ENCODE measurements around the gene CCR4.

CCR4 gene

GRCh38 chr3:32950516-32950915 is 928 bp upstream of the CCR4 start:
- H4K91ac ChIP-seq (ENCODE audit: low read depth, low read length): no peak overlapping the region
- no peak overlapping the region for H3K18ac ChIP-seq (ENCODE audit: low read length)

GRCh38 chr3:32952369-32953077 is 1.1 kb downstream of the CCR4 start:
- Histone ChIP-seq H3K36me3 (ENCODE audit: control insufficient read depth in 1 of 2, insufficient read depth in 2 of 2, low read length in 2 of 2) (no peaks in the 10 kb centered on the region), H3K79me2 (ENCODE audit: control insufficient read depth, insufficient read depth, low read length, poor library complexity) (no peaks in the 10 kb centered on the region), H3K9ac (ENCODE audit: low read length) (no peak overlapping the region), H4K8ac (ENCODE audit: low read depth, low read length) (no peak overlapping the region), H2BK12ac (ENCODE audit: low read length) (no peak overlapping the region), H3K23ac (ENCODE audit: low read length) (no peak overlapping the region), H3K27me3 (ENCODE audit: insufficient read depth, low read length) (no peaks in the 10 kb centered on the region), H2AFZ (ENCODE audit: insufficient read depth, low read length, poor library complexity) (no peak overlapping the region), H3K18ac (ENCODE audit: low read length) (no peak overlapping the region), H3K79me1 (ENCODE audit: low read length) (no peaks in the 10 kb centered on the region), H2BK5ac (ENCODE audit: low read depth, low read length, poor library complexity) (no peak overlapping the region), H3K9me3 (ENCODE audit: insufficient read depth, low read depth, low read length) (no peaks in the 10 kb centered on the region), H3K14ac (ENCODE audit: low read length) (no peak overlapping the region), H3K4me3 (ENCODE audit: low read depth, low read length) (no peak overlapping the region), H2AK5ac (ENCODE audit: low read length) (no peak overlapping the region), H3K27ac (ENCODE audit: low read depth, low read length) (no peak overlapping the region), H2BK120ac (ENCODE audit: insufficient read depth, low read length, poor library complexity) (no peak overlapping the region), H4K12ac (ENCODE audit: low read depth, low read length) (no peak overlapping the region), H4K91ac (ENCODE audit: low read depth, low read length) (no peak overlapping the region), H3K4me2 (ENCODE audit: low read length) (no peak overlapping the region), H3K4me1 (ENCODE audit: control insufficient read depth in 1 of 2, insufficient read depth in 2 of 2, low read length in 2 of 2) (no peaks in the 10 kb centered on the region), H3K4ac (ENCODE audit: low read depth, low read length) (no peak overlapping the region)
- no peak for DNase-seq
- no CpG with 5 or more reads among the region's 11 CpGs for WGBS (ENCODE audit: extremely low coverage, insufficient coverage, insufficient read length)

More at GRCh38 chr3:32950516-32950915, 928 bp upstream of the CCR4 start:
- no peak overlapping the region for H3K14ac ChIP-seq (ENCODE audit: low read length)
- WGBS (ENCODE audit: extremely low coverage, insufficient coverage, insufficient read length): no CpG with 5 or more reads among the region's 3 CpGs
- H3K9ac ChIP-seq (ENCODE audit: low read length): no peak overlapping the region
- no peaks in the 10 kb centered on the region for H3K79me2 ChIP-seq (ENCODE audit: control insufficient read depth, insufficient read depth, low read length, poor library complexity)
- H3K79me1 ChIP-seq (ENCODE audit: low read length): no peaks in the 10 kb centered on the region
- H2AK5ac ChIP-seq (ENCODE audit: low read length): no peak overlapping the region
- H4K12ac ChIP-seq (ENCODE audit: low read depth, low read length): no peak overlapping the region
- H4K8ac ChIP-seq (ENCODE audit: low read depth, low read length): no peak overlapping the region
- H3K4me3 ChIP-seq (ENCODE audit: low read depth, low read length): no peak overlapping the region
- no peaks in the 10 kb centered on the region for H3K27me3 ChIP-seq (ENCODE audit: insufficient read depth, low read length)
- no peak overlapping the region for H2BK120ac ChIP-seq (ENCODE audit: insufficient read depth, low read length, poor library complexity)
- H2BK12ac ChIP-seq (ENCODE audit: low read length): no peak overlapping the region
- H3K4me1 ChIP-seq (ENCODE audit: control insufficient read depth in 1 of 2, insufficient read depth in 2 of 2, low read length in 2 of 2): no peaks in the 10 kb centered on the region
- no peak overlapping the region for H2BK5ac ChIP-seq (ENCODE audit: low read depth, low read length, poor library complexity)
- no peak overlapping the region for H2AFZ ChIP-seq (ENCODE audit: insufficient read depth, low read length, poor library complexity)
- H3K23ac ChIP-seq (ENCODE audit: low read length): no peak overlapping the region
- no peaks in the 10 kb centered on the region for H3K9me3 ChIP-seq (ENCODE audit: insufficient read depth, low read depth, low read length)
- no peak for DNase-seq
- no peak overlapping the region for H3K27ac ChIP-seq (ENCODE audit: low read depth, low read length)
- H3K4me2 ChIP-seq (ENCODE audit: low read length): no peak overlapping the region
- no peak overlapping the region for H3K4ac ChIP-seq (ENCODE audit: low read depth, low read length)
- H3K36me3 ChIP-seq (ENCODE audit: control insufficient read depth in 1 of 2, insufficient read depth in 2 of 2, low read length in 2 of 2): no peaks in the 10 kb centered on the region

- no peak overlapping the region for H3K18ac ChIP-seq (ENCODE audit: low read length)
- no peaks in the 10 kb centered on the region for H3K27me3 ChIP-seq (ENCODE audit: insufficient read depth, low read length)
- no peak overlapping the region for H3K27ac ChIP-seq (ENCODE audit: low read depth, low read length)
- no peak overlapping the region for H4K8ac ChIP-seq (ENCODE audit: low read depth, low read length)
- H2AK5ac ChIP-seq (ENCODE audit: low read length): no peak overlapping the region
- no peak overlapping the region for H2BK120ac ChIP-seq (ENCODE audit: insufficient read depth, low read length, poor library complexity)
- no peak for DNase-seq
- no peak overlapping the region for H3K4ac ChIP-seq (ENCODE audit: low read depth, low read length)
- no peak overlapping the region for H4K91ac ChIP-seq (ENCODE audit: low read depth, low read length)
- no peak overlapping the region for H3K23ac ChIP-seq (ENCODE audit: low read length)
- no peak overlapping the region for H2BK5ac ChIP-seq (ENCODE audit: low read depth, low read length, poor library complexity)
- H2AFZ ChIP-seq (ENCODE audit: insufficient read depth, low read length, poor library complexity): no peak overlapping the region
- no peak overlapping the region for H4K12ac ChIP-seq (ENCODE audit: low read depth, low read length)
- H3K9ac ChIP-seq (ENCODE audit: low read length): no peak overlapping the region
- no CpG with 5 or more reads among the region's 1 CpG for WGBS (ENCODE audit: extremely low coverage, insufficient coverage, insufficient read length)
- no peak overlapping the region for H2BK12ac ChIP-seq (ENCODE audit: low read length)
- H3K36me3 ChIP-seq (ENCODE audit: control insufficient read depth in 1 of 2, insufficient read depth in 2 of 2, low read length in 2 of 2): no peaks in the 10 kb centered on the region
- H3K4me2 ChIP-seq (ENCODE audit: low read length): no peak overlapping the region
- H3K79me2 ChIP-seq (ENCODE audit: control insufficient read depth, insufficient read depth, low read length, poor library complexity): no peaks in the 10 kb centered on the region
- no peaks in the 10 kb centered on the region for H3K79me1 ChIP-seq (ENCODE audit: low read length)
- H3K4me3 ChIP-seq (ENCODE audit: low read depth, low read length): no peak overlapping the region
- H3K14ac ChIP-seq (ENCODE audit: low read length): no peak overlapping the region
- H3K4me1 ChIP-seq (ENCODE audit: control insufficient read depth in 1 of 2, insufficient read depth in 2 of 2, low read length in 2 of 2): no peaks in the 10 kb centered on the region
- H3K9me3 ChIP-seq (ENCODE audit: insufficient read depth, low read depth, low read length): no peaks in the 10 kb centered on the region
These were observed 3.1 kb downstream of the CCR4 start for GRCh38 chr3:32954506-32954905.

GRCh38 chr3:32956750-32957570 is 5.5 kb downstream of the CCR4 start:
- Histone ChIP-seq H3K23ac (ENCODE audit: low read length) (no peak overlapping the region), H3K18ac (ENCODE audit: low read length) (no peak overlapping the region), H3K79me1 (ENCODE audit: low read length) (no peaks in the 10 kb centered on the region), H2BK12ac (ENCODE audit: low read length) (no peak overlapping the region), H3K9me3 (ENCODE audit: insufficient read depth, low read depth, low read length) (no peaks in the 10 kb centered on the region), H3K4me1 (ENCODE audit: control insufficient read depth in 1 of 2, insufficient read depth in 2 of 2, low read length in 2 of 2) (no peaks in the 10 kb centered on the region), H3K9ac (ENCODE audit: low read length) (no peak overlapping the region), H3K27ac (ENCODE audit: low read depth, low read length) (no peak overlapping the region), H2BK120ac (ENCODE audit: insufficient read depth, low read length, poor library complexity) (no peak overlapping the region), H3K14ac (ENCODE audit: low read length) (no peak overlapping the region), H2AK5ac (ENCODE audit: low read length) (no peak overlapping the region), H4K91ac (ENCODE audit: low read depth, low read length) (no peak overlapping the region), H4K12ac (ENCODE audit: low read depth, low read length) (no peak overlapping the region), H3K27me3 (ENCODE audit: insufficient read depth, low read length) (no peaks in the 10 kb centered on the region), H2BK5ac (ENCODE audit: low read depth, low read length, poor library complexity) (no peak overlapping the region), H3K4ac (ENCODE audit: low read depth, low read length) (no peak overlapping the region), H3K4me2 (ENCODE audit: low read length) (no peak overlapping the region), H2AFZ (ENCODE audit: insufficient read depth, low read length, poor library complexity) (no peak overlapping the region), H4K8ac (ENCODE audit: low read depth, low read length) (no peak overlapping the region), H3K4me3 (ENCODE audit: low read depth, low read length) (no peak overlapping the region), H3K36me3 (ENCODE audit: control insufficient read depth in 1 of 2, insufficient read depth in 2 of 2, low read length in 2 of 2) (no peaks in the 10 kb centered on the region), H3K79me2 (ENCODE audit: control insufficient read depth, insufficient read depth, low read length, poor library complexity) (no peaks in the 10 kb centered on the region)
- no CpG with 5 or more reads among the region's 14 CpGs for WGBS (ENCODE audit: extremely low coverage, insufficient coverage, insufficient read length)
- no peak for DNase-seq

Data from trophoblast cell (in vitro differentiated cells and primary cell).